HEK293 (cell line): ENCODE results near the gene CHST9.

Source experiments
- CTCF ChIA-PET: fragments of 350-600 bp; formaldehyde crosslinking; extraction: SDS; loops from one replicate; lab custom pipeline; 2021; ENCODE audit warnings: antibody characterized with exemption; lab: Yijun Ruan, JAX
- POLR2A ChIA-PET: fragments of 300-600 bp; formaldehyde crosslinking; extraction: SDS; loops from one replicate; lab custom pipeline; 2020; ENCODE audit warnings: antibody characterized with exemption, inconsistent platforms; lab: Yijun Ruan, JAX
- H3K27ac ChIP-seq: fragments of 200-500 bp; sonication (Bioruptor generic); 2 replicates; pipeline ENCODE4 v1.5.1; 2014; ENCODE audit warnings: low read depth, low read length, control low read depth, inconsistent platforms; ENCODE audit errors: extremely low read depth
- H3K36me3 ChIP-seq, 2 experiments: fragments of 200-500 bp in 1 of 2; sonication (Bioruptor generic) in 1 of 2; 1 replicate in 1 of 2; 2 replicates in 1 of 2; pipeline ENCODE4 v1.5.1; 2014 to 2017; ENCODE audit warnings: inconsistent platforms in 2 of 2, low read length in 2 of 2; ENCODE audit not compliant: control insufficient read depth in 2 of 2, insufficient read depth in 1 of 2
- H3K4me1 ChIP-seq: fragments of 200-500 bp; sonication (Bioruptor generic); 2 replicates; pipeline ENCODE4 v1.5.1; 2014; ENCODE audit warnings: mild to moderate bottlenecking, low read length, inconsistent platforms; ENCODE audit not compliant: control insufficient read depth, insufficient read depth
- H3K4me3 ChIP-seq: 2 replicates; pipeline ENCODE4 v1.5.1; 2011; ENCODE audit warnings: low read depth, mild to moderate bottlenecking, control low read depth, low read length, moderate library complexity
- H3K9me3 ChIP-seq: fragments of 200-500 bp; sonication (Bioruptor generic); 2 replicates; pipeline ENCODE4 v1.5.1; 2014; ENCODE audit warnings: low read depth, low read length, inconsistent platforms; ENCODE audit not compliant: control insufficient read depth, insufficient read depth
- BCL11A ChIP-seq: fragments of 450-650 bp; formaldehyde crosslinking; IDR thresholded peaks from 2 replicates; pipeline ENCODE4 v1.5.1; 2016; ENCODE audit warnings: low read depth, missing biosample characterization, missing genetic modification characterization
- HOXA7 ChIP-seq: sonication (generic); formaldehyde crosslinking; IDR thresholded peaks from 2 replicates; pipeline ENCODE4 v1.8.1; 2022; ENCODE audit warnings: missing genetic modification reagents, borderline replicate concordance
- KLF1 ChIP-seq: fragments of 450-650 bp; formaldehyde crosslinking; IDR thresholded peaks from 2 replicates; pipeline ENCODE4 v1.5.1; 2016; ENCODE audit warnings: missing biosample characterization, missing genetic modification characterization
- KLF16 ChIP-seq: fragments of 450-650 bp; formaldehyde crosslinking; IDR thresholded peaks from 2 replicates; pipeline ENCODE4 v1.5.1; 2017; ENCODE audit warnings: missing biosample characterization, missing genetic modification characterization
- OSR2 ChIP-seq: fragments of 450-650 bp; formaldehyde crosslinking; IDR thresholded peaks from 2 replicates; pipeline ENCODE4 v1.5.1; 2016; ENCODE audit warnings: missing biosample characterization, missing genetic modification characterization
- OVOL3 ChIP-seq: fragments of 450-650 bp; formaldehyde crosslinking; IDR thresholded peaks from 2 replicates; pipeline ENCODE4 v1.5.1; 2016; ENCODE audit warnings: missing biosample characterization, missing genetic modification characterization
- SP7 ChIP-seq: fragments of 450-650 bp; formaldehyde crosslinking; IDR thresholded peaks from 2 replicates; pipeline ENCODE4 v1.5.1; 2016; ENCODE audit warnings: missing biosample characterization, missing genetic modification characterization
- ZNF184 ChIP-seq: fragments of 450-650 bp; IDR thresholded peaks from 2 replicates; pipeline ENCODE4 v1.5.1; 2018; ENCODE audit warnings: missing biosample characterization, mild to moderate bottlenecking, missing genetic modification characterization
- ZNF335 ChIP-seq: fragments of 450-650 bp; formaldehyde crosslinking; conservative IDR thresholded peaks from 2 replicates; pipeline ENCODE4 v1.5.1; 2016; ENCODE audit warnings: missing biosample characterization, missing genetic modification characterization
- ZNF391 ChIP-seq: fragments of 450-650 bp; formaldehyde crosslinking; IDR thresholded peaks from 2 replicates; pipeline ENCODE4 v1.5.1; 2016; ENCODE audit warnings: low read depth, missing biosample characterization, missing genetic modification characterization, borderline replicate concordance
- ZNF571 ChIP-seq: fragments of 450-650 bp; formaldehyde crosslinking; IDR thresholded peaks from 2 replicates; pipeline ENCODE4 v1.5.0; 2017; ENCODE audit warnings: missing biosample characterization, missing genetic modification characterization
- ZNF600 ChIP-seq: fragments of 450-650 bp; formaldehyde crosslinking; IDR thresholded peaks from 2 replicates; pipeline ENCODE4 v1.5.1; 2016; ENCODE audit warnings: missing biosample characterization, missing genetic modification characterization
- ZNF629 ChIP-seq: fragments of 450-650 bp; formaldehyde crosslinking; IDR thresholded peaks from 2 replicates; pipeline ENCODE4 v1.5.1; 2017; ENCODE audit warnings: missing biosample characterization, missing genetic modification characterization
- ZNF677 ChIP-seq: fragments of 450-650 bp; IDR thresholded peaks from 2 replicates; pipeline ENCODE4 v1.5.0; 2018; ENCODE audit warnings: missing biosample characterization, mild to moderate bottlenecking, missing genetic modification characterization, moderate library complexity
- ZNF843 ChIP-seq: fragments of 450-650 bp; formaldehyde crosslinking; IDR thresholded peaks from 2 replicates; pipeline ENCODE4 v1.5.1; 2016; ENCODE audit warnings: missing biosample characterization, missing genetic modification characterization
- ZXDB ChIP-seq: fragments of 450-650 bp; formaldehyde crosslinking; IDR thresholded peaks from 2 replicates; pipeline ENCODE4 v1.5.1; 2016; ENCODE audit warnings: missing biosample characterization, missing genetic modification characterization
- TF ChIP-seq, protein P1 (sequence below): fragments of 450-650 bp; formaldehyde crosslinking; IDR thresholded peaks from 2 replicates; pipeline ENCODE4 v1.5.1; 2016; ENCODE audit warnings: missing biosample characterization, missing genetic modification characterization
- TF ChIP-seq, protein P2 (sequence below): fragments of 450-650 bp; formaldehyde crosslinking; IDR thresholded peaks from 2 replicates; pipeline ENCODE4 v1.5.1; 2016; ENCODE audit warnings: missing biosample characterization, missing genetic modification characterization
- TF ChIP-seq, protein P3 (sequence below): fragments of 450-650 bp; formaldehyde crosslinking; IDR thresholded peaks from 2 replicates; pipeline ENCODE4 v1.5.1; 2017; ENCODE audit warnings: missing biosample characterization, missing genetic modification characterization
- TF ChIP-seq, protein P4 (sequence below): fragments of 450-650 bp; formaldehyde crosslinking; IDR thresholded peaks from 2 replicates; pipeline ENCODE4 v1.5.1; 2017; ENCODE audit warnings: missing biosample characterization, mild to moderate bottlenecking, missing genetic modification characterization, moderate library complexity
- TF ChIP-seq, protein P5 (sequence below): fragments of 450-650 bp; formaldehyde crosslinking; IDR thresholded peaks from 2 replicates; pipeline ENCODE4 v1.5.1; 2016; ENCODE audit warnings: missing biosample characterization, missing genetic modification characterization
- TF ChIP-seq, protein P6 (sequence below): fragments of 450-650 bp; formaldehyde crosslinking; conservative IDR thresholded peaks from 2 replicates; pipeline ENCODE4 v1.5.1; 2016; ENCODE audit warnings: low read depth, missing biosample characterization, missing genetic modification characterization
- TF ChIP-seq, protein P7 (sequence below): fragments of 450-650 bp; formaldehyde crosslinking; IDR thresholded peaks from 2 replicates; pipeline ENCODE4 v1.5.1; 2016; ENCODE audit warnings: missing biosample characterization, missing genetic modification characterization

Gene CHST9

DNA sequence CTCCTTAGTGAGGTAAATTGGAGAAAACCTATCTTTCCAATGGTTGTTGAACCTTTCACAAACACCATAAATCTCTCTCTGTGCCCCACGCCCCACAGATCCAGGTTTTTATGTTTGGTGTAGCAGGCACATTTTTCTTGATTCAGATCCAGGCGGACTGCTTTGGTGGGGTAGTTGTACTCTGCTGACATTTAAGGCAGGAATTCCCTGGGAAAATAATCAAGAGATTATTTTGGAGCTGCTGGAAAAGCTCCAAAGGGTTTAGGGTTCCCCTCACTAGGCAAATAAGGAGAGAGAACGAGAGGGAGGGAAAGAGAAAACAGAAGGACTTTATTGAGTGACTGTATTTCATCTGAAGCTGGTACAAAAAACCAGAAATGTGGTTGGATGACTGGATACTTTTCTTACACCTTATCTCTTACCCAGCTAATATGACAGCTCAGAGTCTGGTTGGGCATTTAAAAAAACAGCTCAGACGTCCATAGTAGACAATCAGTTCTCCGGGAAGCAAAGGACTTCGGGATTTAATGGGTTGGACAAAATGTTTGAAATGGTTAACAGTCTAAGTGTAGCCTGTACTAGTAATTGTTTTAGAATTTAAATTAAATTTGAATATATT, 316.0 kb downstream of the CHST9 start:
- no peaks in the 10 kb centered on the region for H3K36me3 ChIP-seq
- no peaks in the 10 kb centered on the region; the same call in 1 of the 2 replicates for H3K4me1 ChIP-seq
- H3K4me3 ChIP-seq: no peak overlapping the region
- ChIA-PET CTCF (interaction anchor here (0.6 kb wide), 1 partner anchor 11 kb away, joined by 3 read pairs; no protein-coding TSS in a partner anchor), POLR2A (no interaction called here)
- peak overlapping the region; percentile 21 for H3K27ac ChIP-seq
- H3K9me3 ChIP-seq: no peaks in the 10 kb centered on the region
- peak; percentile 76 for TF ChIP-seq ZXDB (tag by site-specific recombination)
- TF ChIP-seq, protein P1, sequence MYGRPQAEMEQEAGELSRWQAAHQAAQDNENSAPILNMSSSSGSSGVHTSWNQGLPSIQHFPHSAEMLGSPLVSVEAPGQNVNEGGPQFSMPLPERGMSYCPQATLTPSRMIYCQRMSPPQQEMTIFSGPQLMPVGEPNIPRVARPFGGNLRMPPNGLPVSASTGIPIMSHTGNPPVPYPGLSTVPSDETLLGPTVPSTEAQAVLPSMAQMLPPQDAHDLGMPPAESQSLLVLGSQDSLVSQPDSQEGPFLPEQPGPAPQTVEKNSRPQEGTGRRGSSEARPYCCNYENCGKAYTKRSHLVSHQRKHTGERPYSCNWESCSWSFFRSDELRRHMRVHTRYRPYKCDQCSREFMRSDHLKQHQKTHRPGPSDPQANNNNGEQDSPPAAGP (tag by site-specific recombination): 0 out of 2 replicates have a peak, but pooled peaks have one; percentile 16
- TF ChIP-seq ZNF677 (tag by site-specific recombination): no peak
- TF ChIP-seq, protein P2, sequence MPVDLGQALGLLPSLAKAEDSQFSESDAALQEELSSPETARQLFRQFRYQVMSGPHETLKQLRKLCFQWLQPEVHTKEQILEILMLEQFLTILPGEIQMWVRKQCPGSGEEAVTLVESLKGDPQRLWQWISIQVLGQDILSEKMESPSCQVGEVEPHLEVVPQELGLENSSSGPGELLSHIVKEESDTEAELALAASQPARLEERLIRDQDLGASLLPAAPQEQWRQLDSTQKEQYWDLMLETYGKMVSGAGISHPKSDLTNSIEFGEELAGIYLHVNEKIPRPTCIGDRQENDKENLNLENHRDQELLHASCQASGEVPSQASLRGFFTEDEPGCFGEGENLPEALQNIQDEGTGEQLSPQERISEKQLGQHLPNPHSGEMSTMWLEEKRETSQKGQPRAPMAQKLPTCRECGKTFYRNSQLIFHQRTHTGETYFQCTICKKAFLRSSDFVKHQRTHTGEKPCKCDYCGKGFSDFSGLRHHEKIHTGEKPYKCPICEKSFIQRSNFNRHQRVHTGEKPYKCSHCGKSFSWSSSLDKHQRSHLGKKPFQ (tag by site-specific recombination): no peak
- TF ChIP-seq, protein P3, sequence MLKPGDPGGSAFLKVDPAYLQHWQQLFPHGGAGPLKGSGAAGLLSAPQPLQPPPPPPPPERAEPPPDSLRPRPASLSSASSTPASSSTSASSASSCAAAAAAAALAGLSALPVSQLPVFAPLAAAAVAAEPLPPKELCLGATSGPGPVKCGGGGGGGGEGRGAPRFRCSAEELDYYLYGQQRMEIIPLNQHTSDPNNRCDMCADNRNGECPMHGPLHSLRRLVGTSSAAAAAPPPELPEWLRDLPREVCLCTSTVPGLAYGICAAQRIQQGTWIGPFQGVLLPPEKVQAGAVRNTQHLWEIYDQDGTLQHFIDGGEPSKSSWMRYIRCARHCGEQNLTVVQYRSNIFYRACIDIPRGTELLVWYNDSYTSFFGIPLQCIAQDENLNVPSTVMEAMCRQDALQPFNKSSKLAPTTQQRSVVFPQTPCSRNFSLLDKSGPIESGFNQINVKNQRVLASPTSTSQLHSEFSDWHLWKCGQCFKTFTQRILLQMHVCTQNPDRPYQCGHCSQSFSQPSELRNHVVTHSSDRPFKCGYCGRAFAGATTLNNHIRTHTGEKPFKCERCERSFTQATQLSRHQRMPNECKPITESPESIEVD (tag by site-specific recombination): peak; percentile 94
- peak; percentile 61 for TF ChIP-seq ZNF843 (tag by site-specific recombination)
- TF ChIP-seq KLF16: no peak
- TF ChIP-seq HOXA7 (CRISPR knock-in tag): no peak
- TF ChIP-seq, protein P4, sequence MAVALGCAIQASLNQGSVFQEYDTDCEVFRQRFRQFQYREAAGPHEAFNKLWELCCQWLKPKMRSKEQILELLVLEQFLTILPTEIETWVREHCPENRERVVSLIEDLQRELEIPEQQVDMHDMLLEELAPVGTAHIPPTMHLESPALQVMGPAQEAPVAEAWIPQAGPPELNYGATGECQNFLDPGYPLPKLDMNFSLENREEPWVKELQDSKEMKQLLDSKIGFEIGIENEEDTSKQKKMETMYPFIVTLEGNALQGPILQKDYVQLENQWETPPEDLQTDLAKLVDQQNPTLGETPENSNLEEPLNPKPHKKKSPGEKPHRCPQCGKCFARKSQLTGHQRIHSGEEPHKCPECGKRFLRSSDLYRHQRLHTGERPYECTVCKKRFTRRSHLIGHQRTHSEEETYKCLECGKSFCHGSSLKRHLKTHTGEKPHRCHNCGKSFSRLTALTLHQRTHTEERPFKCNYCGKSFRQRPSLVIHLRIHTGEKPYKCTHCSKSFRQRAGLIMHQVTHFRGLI (tag by site-specific recombination): peak; percentile 64; the same call in 1 of the 2 replicates
- 0 out of 2 replicates have a peak, but pooled peaks have one; percentile 22 for TF ChIP-seq ZNF600 (tag by site-specific recombination)
- TF ChIP-seq, protein P5, sequence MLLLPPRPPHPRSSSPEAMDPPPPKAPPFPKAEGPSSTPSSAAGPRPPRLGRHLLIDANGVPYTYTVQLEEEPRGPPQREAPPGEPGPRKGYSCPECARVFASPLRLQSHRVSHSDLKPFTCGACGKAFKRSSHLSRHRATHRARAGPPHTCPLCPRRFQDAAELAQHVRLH: 0 out of 2 replicates have a peak, but pooled peaks have one; percentile 17
- 0 out of 2 replicates have a peak, but pooled peaks have one; percentile 18 for TF ChIP-seq SP7 (tag by site-specific recombination)
- TF ChIP-seq ZNF335 (tag by site-specific recombination): peak; percentile 52
- peak; percentile 37; the same call in 1 of the 2 replicates for TF ChIP-seq OVOL3 (tag by site-specific recombination)
- TF ChIP-seq, protein P6, sequence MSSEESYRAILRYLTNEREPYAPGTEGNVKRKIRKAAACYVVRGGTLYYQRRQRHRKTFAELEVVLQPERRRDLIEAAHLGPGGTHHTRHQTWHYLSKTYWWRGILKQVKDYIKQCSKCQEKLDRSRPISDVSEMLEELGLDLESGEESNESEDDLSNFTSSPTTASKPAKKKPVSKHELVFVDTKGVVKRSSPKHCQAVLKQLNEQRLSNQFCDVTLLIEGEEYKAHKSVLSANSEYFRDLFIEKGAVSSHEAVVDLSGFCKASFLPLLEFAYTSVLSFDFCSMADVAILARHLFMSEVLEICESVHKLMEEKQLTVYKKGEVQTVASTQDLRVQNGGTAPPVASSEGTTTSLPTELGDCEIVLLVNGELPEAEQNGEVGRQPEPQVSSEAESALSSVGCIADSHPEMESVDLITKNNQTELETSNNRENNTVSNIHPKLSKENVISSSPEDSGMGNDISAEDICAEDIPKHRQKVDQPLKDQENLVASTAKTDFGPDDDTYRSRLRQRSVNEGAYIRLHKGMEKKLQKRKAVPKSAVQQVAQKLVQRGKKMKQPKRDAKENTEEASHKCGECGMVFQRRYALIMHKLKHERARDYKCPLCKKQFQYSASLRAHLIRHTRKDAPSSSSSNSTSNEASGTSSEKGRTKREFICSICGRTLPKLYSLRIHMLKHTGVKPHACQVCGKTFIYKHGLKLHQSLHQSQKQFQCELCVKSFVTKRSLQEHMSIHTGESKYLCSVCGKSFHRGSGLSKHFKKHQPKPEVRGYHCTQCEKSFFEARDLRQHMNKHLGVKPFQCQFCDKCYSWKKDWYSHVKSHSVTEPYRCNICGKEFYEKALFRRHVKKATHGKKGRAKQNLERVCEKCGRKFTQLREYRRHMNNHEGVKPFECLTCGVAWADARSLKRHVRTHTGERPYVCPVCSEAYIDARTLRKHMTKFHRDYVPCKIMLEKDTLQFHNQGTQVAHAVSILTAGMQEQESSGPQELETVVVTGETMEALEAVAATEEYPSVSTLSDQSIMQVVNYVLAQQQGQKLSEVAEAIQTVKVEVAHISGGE (tag by site-specific recombination): 0 out of 2 replicates have a peak, but pooled peaks have one; percentile 14
- TF ChIP-seq ZNF184 (tag by site-specific recombination): no peak
- TF ChIP-seq OSR2 (tag by site-specific recombination): 0 out of 2 replicates have a peak, but pooled peaks have one; percentile 14
- no peak for TF ChIP-seq ZNF571 (tag by site-specific recombination)
- TF ChIP-seq, protein P7, sequence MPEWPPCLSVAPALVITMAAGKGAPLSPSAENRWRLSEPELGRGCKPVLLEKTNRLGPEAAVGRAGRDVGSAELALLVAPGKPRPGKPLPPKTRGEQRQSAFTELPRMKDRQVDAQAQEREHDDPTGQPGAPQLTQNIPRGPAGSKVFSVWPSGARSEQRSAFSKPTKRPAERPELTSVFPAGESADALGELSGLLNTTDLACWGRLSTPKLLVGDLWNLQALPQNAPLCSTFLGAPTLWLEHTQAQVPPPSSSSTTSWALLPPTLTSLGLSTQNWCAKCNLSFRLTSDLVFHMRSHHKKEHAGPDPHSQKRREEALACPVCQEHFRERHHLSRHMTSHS: no peak
- TF ChIP-seq ZNF391 (tag by site-specific recombination): no peak
- TF ChIP-seq ZNF629 (tag by site-specific recombination): no peak
- no peak for TF ChIP-seq BCL11A
- peak; percentile 54; the same call in 1 of the 2 replicates for TF ChIP-seq KLF1 (tag by site-specific recombination)
